Pancreas (tissue), 10 donors: ENCODE results near the gene PCNT. TPM values are rescaled to one million over a fixed set of nuclear protein-coding genes. Genes with fewer than 3 reads are reported as not detected.
"Not testable (repeated sequence)": the region's sequence is repeated elsewhere in the genome, so short reads cannot be mapped to it uniquely, and the experiment has no call there.

Experiments used
- ATAC-seq, 4 donors: fragments of 200-7000 bp; cut with Tn5 transposase; one replicate each; pipeline versions ENCODE4 v1.8.0 to v1.9.1; 2020; ENCODE audit warnings: mild to moderate bottlenecking in 4 of 4, moderate library complexity in 4 of 4
- DNase-seq, 6 donors: peaks; one replicate each; pipeline ENCODE4 v3.0.0-alpha.2; 2020
- FAIRE-seq: peaks from 2 replicates; lab custom pipeline; 2012; peaks lifted over from hg19 to GRCh38; lab: Jason Lieb, UNC
- H3K27ac ChIP-seq, 4 donors: fragments of 200-600 bp; sonication (generic); 1 replicate in 3 of 4; 2 replicates in 1 of 4; pipeline versions ENCODE4 v1.5.0 to v1.8.0; 2020
- H3K27me3 ChIP-seq, 4 donors: fragments of 200-600 bp; one replicate each; pipeline ENCODE4 v1.8.0; 2021
- H3K36me3 ChIP-seq, 3 donors: fragments of 200-600 bp; sonication (generic) in 1 of 3; one replicate each; pipeline versions ENCODE4 v1.5.0 to v1.8.0; 2020 to 2021
- H3K4me1 ChIP-seq, 3 donors: fragments of 200-600 bp; one replicate each; pipeline ENCODE4 v1.8.0; 2021
- H3K4me3 ChIP-seq, 4 donors: fragments of 200-600 bp; sonication (generic) in 2 of 4; one replicate each; pipeline versions ENCODE4 v1.5.0 to v1.8.0; 2020 to 2021
- H3K9me3 ChIP-seq, 4 donors: fragments of 200-600 bp; one replicate each; pipeline ENCODE4 v1.8.0; 2021
- WGBS, 2 donors: extraction: QIAGEN DNeasy Blood & Tissue Kit; methylation state at CpG; one replicate each; pipeline ENCODE4 v1.1.7; 2013; 5-methylcytosine and 5-hydroxymethylcytosine counted together
- intact Hi-C, 3 donors: fragments of 100-400 bp; cut with DNase I; formaldehyde crosslinking; loops; one replicate each; pipeline versions ENCODE4 v1.11.1 to v1.14.2; 2022
- polyA plus RNA-seq, 2 donors: library from polyadenylated mRNA; stranded (reverse); fragments of 200-250 nt; gene quantifications; one replicate each; pipeline ENCODE4 v1.2.3, GENCODE V29; 2013
- total RNA-seq, 6 donors: library from RNA; stranded (reverse); fragmentation: NEBNext Ultra II Directional in 4 of 6; extraction: Animal tissue kit (Norgen Biotek cat#: 25700) in 4 of 6; gene quantifications; one replicate each; pipeline versions ENCODE4 v1.2.1 to v1.2.4, GENCODE V29; 2021 to 2023
- TF ChIP-seq, protein P1 (sequence below), 4 donors: fragments of 200-600 bp; sonication (generic) in 3 of 4; IDR thresholded peaks; one replicate each; pipeline versions ENCODE4 v1.5.0 to v1.8.0; 2021; ENCODE audit warnings: antibody characterized with exemption in 4 of 4
- donor health status: healthy with polysubstance abuse.
- donor health status: DM: no; HTN: no; CAD: no; lungs with moderate emphysema.
- donor health status: DM: no; HTN: no; CAD: no.
- donor health status: control.
- donor health status: control.
- donor health status: Bipolar disorder and iron deficiency.
- donor health status: DM: yes; HTN: yes; CAD: no.
- donor health status: DM: no; HTN: no; CAD: no.
- donor health status: DM: no; HTN: no; CAD: no.
- donor health status: DM: yes; HTN: yes; CAD: no.

Gene PCNT
- total and polyA plus RNA-seq, 8 donors = 8.1 to 15.5 (median 12.1) TPM

DNA sequence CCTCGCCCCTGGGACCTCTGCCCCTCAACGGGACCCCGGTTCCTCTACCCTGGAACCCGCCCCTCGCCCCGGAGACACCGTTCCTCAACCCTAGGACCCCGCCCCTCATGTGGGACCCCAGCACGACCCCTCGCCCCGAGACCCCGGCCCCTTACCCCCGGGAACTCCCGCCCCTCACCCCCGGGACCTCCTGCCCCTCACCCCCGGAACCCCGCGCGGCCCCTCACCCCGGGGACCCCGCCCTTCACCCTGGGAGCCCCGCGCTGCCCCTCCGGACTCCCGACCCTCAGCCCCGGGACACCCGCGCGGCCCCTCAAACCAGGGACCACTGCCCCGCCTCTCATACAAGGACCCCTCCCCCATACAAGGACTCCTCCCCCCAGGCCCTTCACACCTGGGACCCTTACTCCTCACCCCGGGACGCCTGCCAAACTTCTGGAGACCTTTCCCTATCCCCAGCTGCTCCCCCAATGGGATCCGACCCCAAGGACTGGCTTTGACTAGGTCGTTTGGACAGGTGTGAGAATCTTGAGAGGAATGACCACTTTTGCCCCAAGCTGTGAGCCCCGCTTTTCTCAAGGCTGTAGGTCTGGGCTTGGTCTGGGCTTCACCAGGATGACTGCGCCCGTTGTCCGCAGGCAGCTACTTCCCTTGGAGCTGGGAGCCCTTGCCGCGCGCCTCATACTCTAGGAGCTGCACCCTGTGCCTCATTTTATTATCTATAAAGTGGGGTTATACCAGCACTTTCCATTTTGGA lies 135.6 kb downstream of the PCNT start:
- intact Hi-C loops = no loop called here
- no peaks in the 10 kb centered on the region for H3K9me3 ChIP-seq
- DNase-seq = peak; percentile 30 to 86 (median 59)
- H3K4me1 ChIP-seq = peaks cover 2 to 9% (median 6%) of the 10 kb centered on the region in 3 donors
- ATAC-seq = peak in 3 of 4 donors; percentile 22 to 41 (median 29)
- no peak for FAIRE-seq
- TF ChIP-seq, protein P1, sequence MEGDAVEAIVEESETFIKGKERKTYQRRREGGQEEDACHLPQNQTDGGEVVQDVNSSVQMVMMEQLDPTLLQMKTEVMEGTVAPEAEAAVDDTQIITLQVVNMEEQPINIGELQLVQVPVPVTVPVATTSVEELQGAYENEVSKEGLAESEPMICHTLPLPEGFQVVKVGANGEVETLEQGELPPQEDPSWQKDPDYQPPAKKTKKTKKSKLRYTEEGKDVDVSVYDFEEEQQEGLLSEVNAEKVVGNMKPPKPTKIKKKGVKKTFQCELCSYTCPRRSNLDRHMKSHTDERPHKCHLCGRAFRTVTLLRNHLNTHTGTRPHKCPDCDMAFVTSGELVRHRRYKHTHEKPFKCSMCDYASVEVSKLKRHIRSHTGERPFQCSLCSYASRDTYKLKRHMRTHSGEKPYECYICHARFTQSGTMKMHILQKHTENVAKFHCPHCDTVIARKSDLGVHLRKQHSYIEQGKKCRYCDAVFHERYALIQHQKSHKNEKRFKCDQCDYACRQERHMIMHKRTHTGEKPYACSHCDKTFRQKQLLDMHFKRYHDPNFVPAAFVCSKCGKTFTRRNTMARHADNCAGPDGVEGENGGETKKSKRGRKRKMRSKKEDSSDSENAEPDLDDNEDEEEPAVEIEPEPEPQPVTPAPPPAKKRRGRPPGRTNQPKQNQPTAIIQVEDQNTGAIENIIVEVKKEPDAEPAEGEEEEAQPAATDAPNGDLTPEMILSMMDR (IDR thresholded peaks at IDR 0.05) = no peak
- no peaks in the 10 kb centered on the region for H3K27me3 ChIP-seq
- WGBS, 2 donors = 3 to 5% methylated on average over 21 to 41 of the region's 41 CpGs
- H3K36me3 ChIP-seq = no peaks in the 10 kb centered on the region
- H3K27ac ChIP-seq = peak overlapping the region in 2 of 4 donors; percentile 55 to 76
- H3K4me3 ChIP-seq = peak overlapping the region; percentile 82 to 91 (median 90)

DNA sequence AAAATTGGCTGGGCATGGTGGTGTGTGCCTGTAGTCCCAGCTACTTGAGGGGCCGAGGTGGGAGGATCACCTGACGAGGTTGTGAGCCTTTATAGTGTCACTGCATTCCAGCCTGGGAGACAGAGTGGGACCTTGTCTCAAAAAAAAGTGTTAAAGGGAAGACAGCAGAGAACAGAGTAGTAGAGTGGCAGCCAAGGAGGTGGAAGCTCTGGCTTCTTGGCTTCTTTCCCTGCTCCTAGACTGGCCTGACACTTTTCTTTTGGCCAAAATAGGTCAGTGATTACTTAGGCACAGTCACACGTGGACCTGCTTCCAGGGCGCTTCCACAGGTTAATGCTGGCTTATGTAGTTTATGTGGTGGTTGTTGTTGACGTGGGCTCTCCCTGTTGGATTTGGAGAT lies 138.0 kb downstream of the PCNT start:
- Histone ChIP-seq H3K27me3 (no peaks in the 10 kb centered on the region), H3K36me3 (no peaks in the 10 kb centered on the region), H3K4me1 (peaks cover 2 to 9% (median 6%) of the 10 kb centered on the region in 3 donors), H3K4me3 (no peak overlapping the region), H3K27ac (no peak overlapping the region), H3K9me3 (no peaks in the 10 kb centered on the region)
- TF ChIP-seq, protein P1 (IDR thresholded peaks at IDR 0.05) = no peak
- ATAC-seq (no peak), FAIRE-seq (no peak), DNase-seq (peak in 2 of 6 donors; percentile 24 to 32)
- WGBS, 2 donors = 33 to 43% methylated on average over 5 of the region's 5 CpGs
- intact Hi-C loops = no loop called here

DNA sequence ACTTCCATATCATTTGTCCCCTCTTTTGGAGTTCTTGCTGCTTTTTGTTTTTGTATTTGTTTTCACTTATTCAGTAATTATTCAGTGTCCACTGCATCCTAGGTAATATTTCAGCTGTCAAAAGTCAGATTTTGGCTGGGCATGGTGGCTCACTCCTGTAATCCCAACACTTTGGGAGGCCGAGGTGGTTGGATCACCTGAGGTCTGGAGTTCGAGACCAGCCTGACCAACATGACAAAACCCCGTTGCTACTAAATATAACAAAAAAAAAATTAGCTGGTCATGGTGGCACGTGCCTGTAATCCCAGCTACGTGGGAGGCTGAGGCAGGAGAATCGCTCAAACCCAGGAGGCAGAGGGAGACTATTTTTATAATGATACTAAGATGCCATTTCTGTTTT lies 141.2 kb downstream of the PCNT start:
- H3K27me3 ChIP-seq, H3K4me3 ChIP-seq, DNase-seq, FAIRE-seq, H3K27ac ChIP-seq, H3K4me1 ChIP-seq, H3K9me3 ChIP-seq, ATAC-seq, intact Hi-C loops, H3K36me3 ChIP-seq: not testable (repeated sequence)
- 93% methylated on average over 6 of the region's 6 CpGs for WGBS, 2 donors

DNA sequence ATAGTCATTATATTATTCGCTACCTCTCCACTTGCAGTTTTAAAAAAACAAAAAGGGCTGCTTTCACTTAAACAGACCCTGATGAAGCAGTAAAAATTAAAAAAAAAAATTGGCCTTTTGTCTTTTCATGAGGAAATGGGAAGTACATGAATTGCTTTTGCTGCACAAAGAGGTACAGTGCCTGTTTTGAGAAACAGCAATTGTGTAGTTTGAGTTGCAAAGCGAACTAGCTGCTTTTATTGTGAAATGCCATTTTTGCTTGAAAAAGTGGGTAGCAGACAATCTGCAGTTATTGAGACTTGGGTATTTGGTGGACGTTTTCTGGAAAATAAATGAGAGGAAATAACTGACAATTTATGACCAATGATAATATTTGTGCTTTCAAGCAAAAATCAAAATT lies 141.7 kb downstream of the PCNT start:
- H3K36me3 ChIP-seq = no peaks in the 10 kb centered on the region
- ATAC-seq (no peak), DNase-seq (no peak), FAIRE-seq (no peak)
- WGBS, 2 donors = 83 to 91% methylated on average over 3 of the region's 3 CpGs
- no peaks in the 10 kb centered on the region for H3K9me3 ChIP-seq
- peaks cover 0 to 2% (median 0%) of the 10 kb centered on the region in 3 donors for H3K4me1 ChIP-seq
- no peak overlapping the region for H3K4me3 ChIP-seq
- TF ChIP-seq, protein P1 (IDR thresholded peaks at IDR 0.05) = no peak
- H3K27me3 ChIP-seq = no peaks in the 10 kb centered on the region
- no peak overlapping the region for H3K27ac ChIP-seq
- intact Hi-C loops = no loop called here

DNA sequence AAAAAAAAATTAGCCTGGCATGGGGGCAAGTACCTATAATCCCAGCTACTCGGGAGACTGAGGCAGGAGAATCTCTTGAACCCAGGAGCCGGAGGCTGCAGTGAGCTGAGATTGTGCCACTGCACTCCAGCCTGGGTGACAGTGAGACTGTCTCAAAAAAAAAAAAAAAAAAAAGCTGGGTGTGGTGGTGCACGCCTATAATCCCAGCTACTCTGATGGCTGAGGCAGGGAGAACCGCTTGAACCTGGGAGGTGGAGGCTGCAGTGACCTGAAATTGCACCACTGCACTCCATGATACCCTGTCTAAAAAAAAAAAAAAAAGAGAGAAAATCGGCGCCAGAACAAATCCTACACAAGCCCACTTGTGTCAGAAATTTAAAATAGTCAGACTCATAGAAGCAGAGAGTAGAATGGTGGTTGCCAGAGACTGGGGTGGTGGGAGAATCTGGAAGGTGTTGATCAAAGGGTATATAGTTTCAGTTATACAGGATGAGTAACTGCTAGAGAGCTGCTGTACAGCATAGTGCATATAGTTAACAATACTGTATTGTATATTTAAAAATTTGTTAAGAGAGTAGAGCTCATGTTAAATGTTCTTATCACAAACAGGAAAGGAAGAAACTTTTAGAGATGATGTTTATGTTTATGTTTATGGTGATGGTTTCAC lies 144.3 kb downstream of the PCNT start:
- Histone ChIP-seq H3K9me3 (no peaks in the 10 kb centered on the region), H3K4me1 (no peaks in the 10 kb centered on the region), H3K36me3 (no peaks in the 10 kb centered on the region), H3K27me3 (no peaks in the 10 kb centered on the region), H3K27ac (no peak overlapping the region), H3K4me3 (no peak overlapping the region)
- TF ChIP-seq, protein P1 (IDR thresholded peaks at IDR 0.05) = no peak
- intact Hi-C loops = no loop called here
- FAIRE-seq (no peak), ATAC-seq (no peak), DNase-seq (no peak)
- 81 to 89% methylated on average over 6 of the region's 6 CpGs for WGBS, 2 donors
